Testis (tissue), 3 donors: Measurements from ENCODE around the gene CDC42BPB. TPM values are rescaled to one million over a fixed set of nuclear protein-coding genes. Genes with fewer than 3 reads are reported as not detected.

Experiments used
- DNase-seq: peaks from one replicate; pipeline ENCODE4 v3.0.0-alpha.2; 2019
- H3K27ac ChIP-seq, 2 donors: fragments of 200-600 bp; sonication (generic); one replicate each; pipeline ENCODE4 v1.5.1; 2019
- H3K27me3 ChIP-seq: fragments of 200-600 bp; sonication (generic); one replicate; pipeline ENCODE4 v1.5.1; 2019
- H3K36me3 ChIP-seq: fragments of 200-600 bp; sonication (generic); one replicate; pipeline ENCODE4 v1.5.1; 2017; ENCODE audit warnings: low read depth; ENCODE audit errors: missing control alignments
- H3K4me1 ChIP-seq: fragments of 200-600 bp; sonication (generic); one replicate; pipeline ENCODE4 v1.5.1; 2019
- H3K4me3 ChIP-seq, 2 donors: fragments of 200-600 bp; sonication (generic); one replicate each; pipeline ENCODE4 v1.5.1; 2017 to 2019
- H3K9me3 ChIP-seq: fragments of 200-600 bp; sonication (generic); one replicate; pipeline ENCODE4 v1.5.1; 2017
- POLR2A ChIP-seq: fragments of 450-650 bp; IDR thresholded peaks from one replicate; pipeline ENCODE4 v1.6.1; 2017; ENCODE audit warnings: antibody characterized with exemption, mild to moderate bottlenecking, moderate library complexity
- WGBS, 2 donors: methylation state at CpG; one replicate each; pipeline ENCODE4 v1.1.5; 2018; 5-methylcytosine and 5-hydroxymethylcytosine counted together
- intact Hi-C: fragments of 100-400 bp; cut with DNase I; formaldehyde crosslinking; loops from one replicate; pipeline ENCODE4 v1.15.1; 2023; ENCODE audit warnings: low total_unique reads
- polyA plus RNA-seq: library from polyadenylated mRNA; stranded (reverse); fragments of 350-450 nt; fragmentation: Illumina TruSeq; extraction: RNeasy Lipid Tissue Mini Kit (QIAGEN cat#74804); gene quantifications from one replicate; pipeline ENCODE4 v1.2.3, GENCODE V29; 2014; ENCODE audit warnings: low read depth, low replicate concordance; ENCODE audit not compliant: insufficient read depth
- total RNA-seq, 2 donors: library from RNA; depleted of rRNA; stranded (reverse); fragments of >200 nt; gene quantifications; one replicate each; pipeline ENCODE4 v1.2.3, GENCODE V29; 2016
- TF ChIP-seq, protein P1 (sequence below), 3 experiments: fragments of 450-650 bp in 2 of 3; fragments of 200-600 bp in 1 of 3; sonication (generic) in 1 of 3; IDR thresholded peaks; one replicate each; pipeline ENCODE4 v1.5.1; 2016 to 2019; ENCODE audit warnings: antibody characterized with exemption in 3 of 3, mild to moderate bottlenecking in 2 of 3, moderate library complexity in 1 of 3

CDC42BPB gene
- total and polyA plus RNA-seq, 3 donors from 2014 or later = 90.3 to 216 (median 201) TPM

DNA sequence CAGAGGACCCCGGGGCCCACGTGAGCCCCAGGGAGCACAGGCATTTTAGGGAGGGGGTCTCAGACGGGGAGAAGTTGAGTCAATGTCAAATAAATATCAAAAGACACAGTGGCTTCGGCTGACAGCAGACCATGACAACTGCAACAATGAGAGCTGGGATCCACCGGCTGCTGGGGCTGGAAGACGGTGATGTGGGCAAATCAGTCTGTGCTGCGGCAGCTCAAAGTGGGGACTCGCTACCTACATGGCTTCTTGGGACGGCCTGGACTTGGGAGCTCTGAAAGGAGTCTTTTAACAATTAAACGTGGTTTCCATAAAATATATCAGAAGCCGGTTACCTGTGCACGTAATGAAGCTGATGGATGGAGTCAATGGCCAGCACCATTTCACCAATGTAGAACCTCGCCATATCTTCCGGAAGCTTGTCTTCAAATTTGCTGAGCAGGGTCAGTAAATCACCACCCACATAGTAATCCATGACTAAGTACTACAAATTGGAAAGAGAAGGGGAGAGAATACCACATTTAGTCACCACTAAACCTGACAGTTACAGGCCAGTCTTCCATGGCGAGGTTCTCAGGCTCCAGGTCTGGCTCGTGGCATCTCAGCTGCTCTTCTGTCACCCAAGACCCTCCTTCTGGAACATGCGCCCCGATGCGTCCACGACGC is 58.0 kb downstream of the CDC42BPB start:
- no peaks in the 10 kb centered on the region for H3K27me3 ChIP-seq
- TF ChIP-seq, protein P1, sequence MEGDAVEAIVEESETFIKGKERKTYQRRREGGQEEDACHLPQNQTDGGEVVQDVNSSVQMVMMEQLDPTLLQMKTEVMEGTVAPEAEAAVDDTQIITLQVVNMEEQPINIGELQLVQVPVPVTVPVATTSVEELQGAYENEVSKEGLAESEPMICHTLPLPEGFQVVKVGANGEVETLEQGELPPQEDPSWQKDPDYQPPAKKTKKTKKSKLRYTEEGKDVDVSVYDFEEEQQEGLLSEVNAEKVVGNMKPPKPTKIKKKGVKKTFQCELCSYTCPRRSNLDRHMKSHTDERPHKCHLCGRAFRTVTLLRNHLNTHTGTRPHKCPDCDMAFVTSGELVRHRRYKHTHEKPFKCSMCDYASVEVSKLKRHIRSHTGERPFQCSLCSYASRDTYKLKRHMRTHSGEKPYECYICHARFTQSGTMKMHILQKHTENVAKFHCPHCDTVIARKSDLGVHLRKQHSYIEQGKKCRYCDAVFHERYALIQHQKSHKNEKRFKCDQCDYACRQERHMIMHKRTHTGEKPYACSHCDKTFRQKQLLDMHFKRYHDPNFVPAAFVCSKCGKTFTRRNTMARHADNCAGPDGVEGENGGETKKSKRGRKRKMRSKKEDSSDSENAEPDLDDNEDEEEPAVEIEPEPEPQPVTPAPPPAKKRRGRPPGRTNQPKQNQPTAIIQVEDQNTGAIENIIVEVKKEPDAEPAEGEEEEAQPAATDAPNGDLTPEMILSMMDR (IDR thresholded peaks at IDR 0.05) = no peak
- TF ChIP-seq POLR2A = no peak
- WGBS, 2 donors = 95 to 96% methylated on average over 21 of the region's 21 CpGs
- no peak for DNase-seq
- no peak overlapping the region for H3K27ac ChIP-seq
- no peaks in the 10 kb centered on the region for H3K4me1 ChIP-seq
- H3K4me3 ChIP-seq = no peak overlapping the region
- no peaks in the 10 kb centered on the region for H3K9me3 ChIP-seq
- H3K36me3 ChIP-seq = no peaks in the 10 kb centered on the region
- intact Hi-C loops = no loop called here

DNA sequence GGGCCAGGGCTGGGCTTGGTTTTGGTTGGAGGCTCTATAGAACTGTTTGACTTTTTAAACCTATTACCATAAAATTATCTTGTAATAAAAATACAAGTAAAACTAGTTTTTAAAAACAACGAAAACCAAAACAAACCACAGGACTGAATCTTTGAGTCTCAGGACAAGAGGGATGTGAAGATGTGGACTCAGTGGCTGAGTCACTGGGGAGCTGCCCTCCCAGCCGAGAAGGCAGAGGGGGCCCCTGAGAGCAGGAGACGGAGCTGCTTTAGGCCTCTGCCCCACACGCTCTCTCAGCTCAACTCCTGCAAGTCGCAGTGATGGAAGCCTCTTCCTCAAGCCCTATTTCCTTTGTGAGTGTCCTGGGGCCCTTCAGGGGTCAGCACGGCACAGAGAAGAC is 59.0 kb downstream of the CDC42BPB start:
- intact Hi-C loops = no loop called here
- H3K4me3 ChIP-seq = no peak overlapping the region
- no peak for DNase-seq
- no peaks in the 10 kb centered on the region for H3K36me3 ChIP-seq
- H3K27ac ChIP-seq = no peak overlapping the region
- no peaks in the 10 kb centered on the region for H3K4me1 ChIP-seq
- H3K27me3 ChIP-seq = no peaks in the 10 kb centered on the region
- TF ChIP-seq, protein P1 (IDR thresholded peaks at IDR 0.05) = no peak
- TF ChIP-seq POLR2A = no peak
- 85 to 88% methylated on average over 6 of the region's 6 CpGs for WGBS, 2 donors
- no peaks in the 10 kb centered on the region for H3K9me3 ChIP-seq

DNA sequence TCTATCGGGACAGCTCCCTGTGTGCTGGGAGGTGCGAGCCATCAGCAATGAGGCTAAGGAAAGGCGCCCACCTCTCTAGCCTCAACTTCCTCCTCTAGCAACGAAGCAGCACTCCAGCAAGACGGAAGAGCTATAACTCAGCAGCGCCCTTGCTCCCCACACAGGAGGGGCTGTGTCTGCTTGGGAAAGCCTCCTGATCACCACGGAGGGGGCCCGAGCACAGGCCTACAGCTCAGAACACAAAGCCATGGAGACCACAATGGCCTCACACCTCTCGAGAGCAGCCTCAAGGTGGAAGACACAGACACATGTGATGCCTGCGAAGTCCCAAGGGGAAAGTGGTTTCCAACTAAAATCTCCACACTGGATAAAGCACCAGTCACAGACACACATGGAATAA is 60.4 kb downstream of the CDC42BPB start:
- H3K27me3 ChIP-seq = no peaks in the 10 kb centered on the region
- no peak for DNase-seq
- no peak for TF ChIP-seq POLR2A
- TF ChIP-seq, protein P1 (IDR thresholded peaks at IDR 0.05) = no peak
- H3K4me3 ChIP-seq = no peak overlapping the region
- intact Hi-C loops = no loop called here
- H3K27ac ChIP-seq = no peak overlapping the region
- H3K4me1 ChIP-seq = no peaks in the 10 kb centered on the region
- H3K9me3 ChIP-seq = no peaks in the 10 kb centered on the region
- 97% methylated on average over 10 of the region's 10 CpGs for WGBS, 2 donors
- H3K36me3 ChIP-seq = no peaks in the 10 kb centered on the region

DNA sequence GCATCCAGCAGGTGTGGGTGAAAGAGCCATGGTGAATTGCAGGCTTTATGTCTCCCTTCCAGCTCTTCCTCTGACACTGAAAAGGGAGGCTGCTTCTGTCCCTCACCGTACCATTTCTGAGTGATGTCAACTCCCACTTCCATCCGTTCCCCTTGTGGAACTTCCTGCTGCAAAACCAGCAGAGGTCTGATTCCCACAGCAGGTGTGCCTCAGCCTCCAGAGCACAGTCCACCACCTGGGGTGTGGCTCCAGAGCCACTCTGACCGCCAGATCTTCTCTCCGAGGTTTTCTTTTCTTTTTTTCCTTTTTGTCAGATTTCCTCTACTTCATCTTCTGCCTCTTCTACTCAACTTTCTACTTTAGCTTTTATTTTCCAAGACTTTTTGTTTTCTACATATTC is 62.7 kb downstream of the CDC42BPB start:
- intact Hi-C loops = no loop called here
- Histone ChIP-seq H3K4me3 (no peak overlapping the region), H3K27ac (no peak overlapping the region), H3K27me3 (no peaks in the 10 kb centered on the region), H3K4me1 (no peaks in the 10 kb centered on the region), H3K9me3 (no peaks in the 10 kb centered on the region), H3K36me3 (no peaks in the 10 kb centered on the region)
- WGBS, 2 donors = 74 to 88% methylated on average over 4 of the region's 4 CpGs
- DNase-seq = no peak
- TF ChIP-seq, protein P1 (IDR thresholded peaks at IDR 0.05) = no peak
- TF ChIP-seq POLR2A = no peak

DNA sequence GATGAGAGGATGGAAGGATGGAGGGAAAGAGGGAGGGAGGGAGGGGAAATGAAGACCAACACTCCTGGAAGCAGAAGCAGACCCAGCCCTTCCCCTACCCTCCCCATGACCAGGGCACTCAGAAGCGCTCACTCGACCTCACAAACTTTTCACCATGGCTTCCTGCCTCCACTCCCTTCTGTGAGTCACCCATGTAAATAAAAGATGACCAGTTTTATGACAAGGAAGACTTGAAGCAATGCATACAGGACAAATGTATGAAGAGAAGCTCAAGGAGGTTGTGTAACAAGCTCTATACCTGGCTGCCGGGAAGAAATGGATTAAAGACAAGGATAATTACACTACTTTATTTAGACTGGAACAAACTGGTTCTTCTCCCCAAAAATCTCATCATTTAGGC is 63.8 kb downstream of the CDC42BPB start:
- WGBS, 2 donors = 81 to 92% methylated on average over 3 of the region's 3 CpGs
- H3K4me1 ChIP-seq = no peaks in the 10 kb centered on the region
- no peak overlapping the region for H3K4me3 ChIP-seq
- H3K36me3 ChIP-seq = no peaks in the 10 kb centered on the region
- TF ChIP-seq, protein P1 (IDR thresholded peaks at IDR 0.05) = no peak
- no peak for TF ChIP-seq POLR2A
- H3K9me3 ChIP-seq = no peaks in the 10 kb centered on the region
- no peak for DNase-seq
- H3K27ac ChIP-seq = no peak overlapping the region
- intact Hi-C loops = no loop called here
- no peaks in the 10 kb centered on the region for H3K27me3 ChIP-seq
